Astrocyte (in vitro differentiated cells and primary cell): ENCODE measurements around the gene INKA2.

Experiments
- CTCF ChIP-seq: IDR thresholded peaks from 2 replicates; pipeline ENCODE4 v1.5.1; 2011; ENCODE audit warnings: low read depth, mild to moderate bottlenecking, inconsistent platforms, low read length, moderate library complexity; ENCODE audit not compliant: insufficient read depth
- EZH2 ChIP-seq: IDR thresholded peaks from 2 replicates; pipeline ENCODE4 v1.6.1; 2012; ENCODE audit warnings: mild to moderate bottlenecking, low read length, inconsistent platforms; ENCODE audit not compliant: insufficient read depth

GRCh38 chr1:111734856-111735255, 4.3 kb downstream of the INKA2 start:
- TF ChIP-seq CTCF (no peak), EZH2 (no peak)
